OCI-M2 (cell line): ENCODE measurements around the gene MTG1.
A peak's percentile ranks its signal among the peaks of the same experiment; 100 is the strongest.

Experiments
- DNase-seq: peaks from one replicate; lab custom pipeline; 2025; ENCODE audit not compliant: unreplicated experiment; lab: John Stamatoyannopoulos, UW

Gene MTG1, protein sequence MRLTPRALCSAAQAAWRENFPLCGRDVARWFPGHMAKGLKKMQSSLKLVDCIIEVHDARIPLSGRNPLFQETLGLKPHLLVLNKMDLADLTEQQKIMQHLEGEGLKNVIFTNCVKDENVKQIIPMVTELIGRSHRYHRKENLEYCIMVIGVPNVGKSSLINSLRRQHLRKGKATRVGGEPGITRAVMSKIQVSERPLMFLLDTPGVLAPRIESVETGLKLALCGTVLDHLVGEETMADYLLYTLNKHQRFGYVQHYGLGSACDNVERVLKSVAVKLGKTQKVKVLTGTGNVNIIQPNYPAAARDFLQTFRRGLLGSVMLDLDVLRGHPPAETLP

GRCh38 chr10:133394064-133394663 lies at the start of gene MTG1:
Gene MTG1 (plus strand): TSS chr10:133394157. CDS start chr10:133394221, 64 bp downstream.
- DNase-seq: peak; percentile 11

- no peak for DNase-seq
Measured at GRCh38 chr10:133344236-133344635, 49.7 kb upstream of the MTG1 start.

GRCh38 chr10:133346413-133346812 lies 47.5 kb upstream of the MTG1 start:
- no peak for DNase-seq

- no peak for DNase-seq
Measured at GRCh38 chr10:133347710-133348517, 46.0 kb upstream of the MTG1 start.

- DNase-seq: no peak
Measured at GRCh38 chr10:133349160-133349568, 44.8 kb upstream of the MTG1 start.

- no peak for DNase-seq
Measured at GRCh38 chr10:133349577-133350011, 44.4 kb upstream of the MTG1 start.

GRCh38 chr10:133350283-133350949 lies 43.5 kb upstream of the MTG1 start:
- DNase-seq: no peak

- no peak for DNase-seq
Measured at GRCh38 chr10:133350950-133351329, 43.0 kb upstream of the MTG1 start.

- no peak for DNase-seq
Measured at GRCh38 chr10:133351408-133352318, 42.3 kb upstream of the MTG1 start.

DNA sequence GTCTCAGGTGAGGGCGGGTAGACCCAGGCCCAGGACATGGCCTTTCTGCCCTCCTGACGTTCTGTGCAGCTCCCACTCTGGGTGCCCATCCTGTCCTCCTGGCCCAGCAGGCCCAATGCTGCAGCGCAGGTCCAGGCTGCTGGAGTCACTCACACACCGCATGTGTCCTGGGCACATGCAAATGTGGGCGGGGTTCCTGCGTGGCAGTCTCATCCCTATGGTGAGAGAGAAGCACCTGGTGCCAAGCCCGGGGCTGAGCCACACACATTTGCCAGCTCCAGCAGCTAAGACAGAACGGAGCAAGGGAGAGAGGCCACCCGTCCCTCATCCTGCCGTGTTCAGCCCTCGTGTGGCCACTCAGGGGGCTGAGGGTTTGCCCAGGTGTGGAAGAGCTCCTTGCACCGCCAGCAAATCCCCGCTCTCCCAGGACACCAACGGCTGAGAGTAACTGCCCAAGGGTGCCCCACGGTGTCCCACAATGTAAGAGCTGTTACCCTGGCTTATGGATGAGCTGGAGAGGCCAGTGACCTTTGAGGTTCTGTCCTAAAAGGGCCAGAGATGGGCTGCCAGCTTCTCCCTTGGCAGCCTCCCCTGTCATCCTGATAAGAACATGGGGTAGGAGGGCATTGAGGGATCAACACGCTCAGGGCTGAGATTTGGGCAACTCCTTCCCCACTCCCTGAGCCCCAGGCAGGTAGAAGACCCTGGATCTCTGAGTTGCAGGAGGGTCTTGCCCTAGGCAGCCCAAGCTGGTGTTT lies 40.6 kb upstream of the MTG1 start:
- no peak for DNase-seq

GRCh38 chr10:133353988-133354605 lies 39.9 kb upstream of the MTG1 start:
- no peak for DNase-seq

DNA sequence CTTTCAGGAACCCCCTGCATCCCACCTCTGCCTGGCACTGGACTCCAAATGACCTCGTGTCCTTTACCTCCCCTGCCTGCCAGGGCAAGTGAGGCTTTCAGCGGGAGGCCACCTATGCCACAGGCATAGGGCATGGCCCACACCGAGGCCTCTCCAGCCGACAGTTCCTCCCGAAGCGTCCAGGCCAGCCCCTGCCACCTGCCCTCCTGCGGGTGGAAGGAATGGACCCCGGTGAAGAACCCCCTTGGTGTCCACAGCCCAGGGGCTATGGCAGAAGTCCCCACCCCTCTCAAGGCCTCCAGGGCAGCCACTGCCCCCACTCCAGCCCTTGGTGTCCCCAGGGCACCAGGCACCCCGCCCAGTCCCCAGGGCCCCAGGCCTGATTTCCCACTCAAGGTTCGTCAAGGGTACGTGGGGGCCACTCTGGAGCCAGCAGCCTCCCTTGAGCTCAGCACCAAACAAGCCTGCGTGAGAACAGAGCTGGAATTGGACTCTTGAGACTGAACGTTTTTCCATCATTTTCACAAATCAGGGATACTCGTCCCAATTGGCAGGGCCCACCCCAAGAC lies 39.2 kb upstream of the MTG1 start:
- DNase-seq: no peak

- DNase-seq: no peak
Measured at GRCh38 chr10:133355266-133355665, 38.7 kb upstream of the MTG1 start.

DNA sequence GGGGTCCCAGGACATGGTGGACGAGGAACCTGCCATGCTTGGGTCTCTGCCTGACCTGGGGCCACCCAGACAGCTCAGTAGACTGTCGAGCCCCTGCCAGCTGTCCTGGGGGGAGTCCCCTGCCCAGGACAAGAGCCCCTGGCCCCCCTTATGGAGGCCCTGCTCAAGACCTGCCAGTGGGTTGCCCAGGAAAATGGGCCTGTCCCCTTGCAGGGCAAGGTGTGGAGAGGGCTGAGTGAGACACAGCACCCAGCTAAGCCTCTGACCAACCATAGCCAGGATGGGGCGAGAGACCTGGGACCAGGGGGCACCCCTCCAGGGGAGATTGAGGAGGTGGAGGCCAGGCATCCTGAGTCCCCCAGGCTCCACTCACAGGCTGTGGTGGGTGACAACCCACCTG lies 38.0 kb upstream of the MTG1 start:
- DNase-seq: no peak

- DNase-seq: no peak
Measured at GRCh38 chr10:133356549-133357284, 37.2 kb upstream of the MTG1 start.

DNA sequence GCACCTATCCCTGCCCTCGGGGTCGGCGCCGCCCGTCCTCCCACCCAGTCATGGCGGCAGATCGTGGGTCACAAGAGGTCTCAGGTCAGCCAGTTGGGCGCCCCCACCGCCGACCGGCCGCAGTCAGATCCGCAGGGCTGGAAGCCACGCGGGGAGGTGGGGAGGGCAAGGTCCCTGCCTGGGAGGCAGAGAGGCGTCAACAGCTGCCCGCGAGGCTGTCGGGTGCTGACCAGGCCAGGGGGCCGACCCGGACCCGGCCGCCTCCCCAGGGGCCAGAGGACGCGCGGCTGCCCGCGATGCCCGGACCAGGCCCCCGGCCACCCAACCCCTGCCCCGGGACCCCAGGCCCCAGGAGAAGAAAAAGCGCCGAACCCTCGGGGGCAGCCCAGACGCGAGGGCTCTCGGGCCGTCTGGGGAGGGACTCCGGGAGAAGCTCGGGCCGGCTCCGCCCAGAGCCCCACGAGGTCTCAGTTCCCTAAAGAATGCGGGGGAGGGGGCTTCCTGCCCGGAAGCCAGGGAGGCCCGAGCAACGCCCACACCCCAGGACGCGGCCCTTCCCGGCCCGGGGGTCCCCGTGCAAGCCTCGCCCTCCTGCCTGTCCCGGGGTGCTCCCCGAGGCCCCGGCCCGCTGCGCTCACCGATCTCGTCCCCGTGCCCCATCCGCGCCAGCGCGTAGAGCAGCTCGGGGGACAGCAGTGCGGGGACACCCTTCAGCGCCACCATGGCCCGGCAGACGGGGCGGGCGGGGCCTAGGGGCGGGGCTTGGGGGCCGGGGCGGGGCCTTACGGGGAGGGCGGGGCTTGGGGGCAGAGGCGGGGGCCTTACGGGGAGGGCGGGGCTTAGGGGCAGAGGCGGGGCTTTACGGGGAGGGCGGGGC lies 36.4 kb upstream of the MTG1 start, which contains the start of gene FUOM:
Gene FUOM (minus strand): TSS at position 735 of the 877 bp plus-strand sequence. CDS start 12 bp downstream, at position 723.
- DNase-seq: no peak
